NCI-H2107 treated with DMSO at 0.1 percent for 48 hours (cell line): ENCODE measurements around the gene LIPA.
"Not testable (repeated sequence)": the region's sequence is repeated elsewhere in the genome, so short reads cannot be mapped to it uniquely, and the experiment has no call there.

Experiments used
- DNase-seq: peaks from one replicate; lab custom pipeline; 2025; ENCODE audit not compliant: unreplicated experiment; lab: John Stamatoyannopoulos, UW

LIPA gene

GRCh38 chr10:89251409-89252224, at the start of gene LIPA:
TSS of gene LIPA (minus strand) at chr10:89251775. CDS start at chr10:89247648, 4,127 bp downstream.
- DNase-seq, result peak; percentile 91

- DNase-seq, result no peak
These were observed 49.7 kb upstream of the LIPA start for GRCh38 chr10:89301232-89301631.

- DNase-seq, result no peak
These were observed 47.5 kb upstream of the LIPA start for GRCh38 chr10:89299031-89299430.

GRCh38 chr10:89297791-89298190, 46.2 kb upstream of the LIPA start:
- DNase-seq, result no peak

GRCh38 chr10:89297356-89297755, 45.8 kb upstream of the LIPA start:
- no peak for DNase-seq

- DNase-seq, result no peak
These were observed 44.7 kb upstream of the LIPA start for GRCh38 chr10:89296220-89296648.

- DNase-seq, result no peak
These were observed 44.0 kb upstream of the LIPA start for GRCh38 chr10:89295597-89295996.

GRCh38 chr10:89294721-89295239, 43.2 kb upstream of the LIPA start:
- DNase-seq, result no peak

- DNase-seq, result not testable (repeated sequence)
These were observed 33.7 kb upstream of the LIPA start for GRCh38 chr10:89285303-89285702.

- DNase-seq, result not testable (repeated sequence)
These were observed 33.1 kb upstream of the LIPA start for GRCh38 chr10:89284711-89285110.

- peak; percentile 44 for DNase-seq
These were observed 32.4 kb upstream of the LIPA start for GRCh38 chr10:89283936-89284475.

- DNase-seq, result peak; percentile 44
These were observed 31.7 kb upstream of the LIPA start for GRCh38 chr10:89283025-89283935.

- no peak for DNase-seq
These were observed 30.2 kb upstream of the LIPA start for GRCh38 chr10:89281606-89282395.

GRCh38 chr10:89280508-89280907, 28.9 kb upstream of the LIPA start:
- no peak for DNase-seq

- no peak for DNase-seq
These were observed 27.9 kb upstream of the LIPA start for GRCh38 chr10:89279421-89279869.

GRCh38 chr10:89278900-89279392, 27.4 kb upstream of the LIPA start:
- no peak for DNase-seq

- no peak for DNase-seq
These were observed 26.5 kb upstream of the LIPA start for GRCh38 chr10:89278034-89278535.

- no peak for DNase-seq
These were observed 23.8 kb upstream of the LIPA start for GRCh38 chr10:89275383-89275782.

GRCh38 chr10:89274928-89275327, 23.4 kb upstream of the LIPA start:
- no peak for DNase-seq

- no peak for DNase-seq
These were observed 22.1 kb upstream of the LIPA start for GRCh38 chr10:89273680-89274079.
